SK-N-SH treated with all-trans-retinoic acid at 6 μM for 48 hours (cell line): ENCODE results near the gene FBH1.

ENCODE experiments used
- ARNTL ChIP-seq: fragments of 450-650 bp; formaldehyde crosslinking; IDR thresholded peaks from 2 replicates; pipeline ENCODE4 v1.5.0; 2020; ENCODE audit warnings: low read depth, mild to moderate bottlenecking, moderate library complexity, borderline replicate concordance
- GLIS3 ChIP-seq: fragments of 250-450 bp; sonication (Bioruptor Pico); IDR thresholded peaks from 2 replicates; pipeline ENCODE4 v1.5.0; 2020; ENCODE audit warnings: mild to moderate bottlenecking, moderate library complexity
- RARB ChIP-seq: fragments of 250-450 bp; sonication (Bioruptor Pico); IDR thresholded peaks from 2 replicates; pipeline ENCODE4 v1.8.0; 2021; ENCODE audit warnings: mild to moderate bottlenecking, moderate library complexity
- SNAI2 ChIP-seq: fragments of 250-450 bp; sonication (Bioruptor Pico); IDR thresholded peaks from 2 replicates; pipeline ENCODE4 v1.5.0; 2020; ENCODE audit warnings: mild to moderate bottlenecking, moderate library complexity
- ZFP30 ChIP-seq: fragments of 450-650 bp; formaldehyde crosslinking; IDR thresholded peaks from 2 replicates; pipeline ENCODE4 v1.5.0; 2022; ENCODE audit warnings: mild to moderate bottlenecking, moderate library complexity
- ZNF565 ChIP-seq: fragments of 450-650 bp; formaldehyde crosslinking; conservative IDR thresholded peaks from 2 replicates; pipeline ENCODE4 v1.5.0; 2020; ENCODE audit warnings: low read depth, mild to moderate bottlenecking, moderate library complexity
- ZNF8 ChIP-seq: fragments of 450-650 bp; formaldehyde crosslinking; IDR thresholded peaks from 2 replicates; pipeline ENCODE4 v1.5.0; 2020; ENCODE audit warnings: mild to moderate bottlenecking, moderate library complexity
- TF ChIP-seq, protein P1 (sequence below): fragments of 250-450 bp; sonication (Bioruptor Pico); IDR thresholded peaks from 2 replicates; pipeline ENCODE4 v1.5.1; 2020; ENCODE audit warnings: low read depth, mild to moderate bottlenecking, moderate library complexity
- TF ChIP-seq, protein P2 (sequence below): fragments of 250-450 bp; sonication (Bioruptor Pico); IDR thresholded peaks from 2 replicates; pipeline ENCODE4 v1.8.0; 2020; ENCODE audit warnings: mild to moderate bottlenecking, moderate library complexity, borderline replicate concordance

DNA sequence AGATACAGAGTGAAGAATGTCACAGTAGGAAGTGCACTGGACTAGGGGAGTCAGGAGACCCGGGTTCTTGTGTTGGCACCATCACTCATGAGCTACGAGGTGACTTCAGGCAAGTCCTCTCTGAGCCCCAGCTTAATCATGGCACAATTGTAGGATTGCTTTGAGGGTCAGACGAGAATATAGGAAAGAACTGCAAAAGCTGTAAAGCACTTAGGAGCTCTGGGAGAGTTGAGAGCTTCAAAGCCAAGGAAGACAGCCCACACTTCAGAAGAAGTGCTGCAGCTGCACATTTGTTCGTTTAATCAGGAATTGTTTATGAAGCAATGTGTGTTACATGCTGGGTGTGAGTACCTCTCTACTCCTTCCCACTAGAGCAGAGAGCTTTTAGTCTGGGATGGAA lies 4.4 kb downstream of the FBH1 start:
- TF ChIP-seq, protein P1, sequence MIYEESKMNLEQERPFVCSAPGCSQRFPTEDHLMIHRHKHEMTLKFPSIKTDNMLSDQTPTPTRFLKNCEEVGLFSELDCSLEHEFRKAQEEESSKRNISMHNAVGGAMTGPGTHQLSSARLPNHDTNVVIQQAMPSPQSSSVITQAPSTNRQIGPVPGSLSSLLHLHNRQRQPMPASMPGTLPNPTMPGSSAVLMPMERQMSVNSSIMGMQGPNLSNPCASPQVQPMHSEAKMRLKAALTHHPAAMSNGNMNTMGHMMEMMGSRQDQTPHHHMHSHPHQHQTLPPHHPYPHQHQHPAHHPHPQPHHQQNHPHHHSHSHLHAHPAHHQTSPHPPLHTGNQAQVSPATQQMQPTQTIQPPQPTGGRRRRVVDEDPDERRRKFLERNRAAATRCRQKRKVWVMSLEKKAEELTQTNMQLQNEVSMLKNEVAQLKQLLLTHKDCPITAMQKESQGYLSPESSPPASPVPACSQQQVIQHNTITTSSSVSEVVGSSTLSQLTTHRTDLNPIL (CRISPR knock-in tag): no peak
- TF ChIP-seq ARNTL (no peak), ZNF565 (CRISPR knock-in tag) (no peak), ZFP30 (no peak), SNAI2 (CRISPR knock-in tag) (no peak), GLIS3 (CRISPR knock-in tag) (no peak), ZNF8 (no peak), RARB (CRISPR knock-in tag) (no peak)
- TF ChIP-seq, protein P2, sequence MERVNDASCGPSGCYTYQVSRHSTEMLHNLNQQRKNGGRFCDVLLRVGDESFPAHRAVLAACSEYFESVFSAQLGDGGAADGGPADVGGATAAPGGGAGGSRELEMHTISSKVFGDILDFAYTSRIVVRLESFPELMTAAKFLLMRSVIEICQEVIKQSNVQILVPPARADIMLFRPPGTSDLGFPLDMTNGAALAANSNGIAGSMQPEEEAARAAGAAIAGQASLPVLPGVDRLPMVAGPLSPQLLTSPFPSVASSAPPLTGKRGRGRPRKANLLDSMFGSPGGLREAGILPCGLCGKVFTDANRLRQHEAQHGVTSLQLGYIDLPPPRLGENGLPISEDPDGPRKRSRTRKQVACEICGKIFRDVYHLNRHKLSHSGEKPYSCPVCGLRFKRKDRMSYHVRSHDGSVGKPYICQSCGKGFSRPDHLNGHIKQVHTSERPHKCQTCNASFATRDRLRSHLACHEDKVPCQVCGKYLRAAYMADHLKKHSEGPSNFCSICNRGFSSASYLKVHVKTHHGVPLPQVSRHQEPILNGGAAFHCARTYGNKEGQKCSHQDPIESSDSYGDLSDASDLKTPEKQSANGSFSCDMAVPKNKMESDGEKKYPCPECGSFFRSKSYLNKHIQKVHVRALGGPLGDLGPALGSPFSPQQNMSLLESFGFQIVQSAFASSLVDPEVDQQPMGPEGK (CRISPR knock-in tag): no peak
